GM18907 (cell line): ENCODE measurements around the gene KCNAB1.
"Not testable (repeated sequence)": the region's sequence is repeated elsewhere in the genome, so short reads cannot be mapped to it uniquely, and the experiment has no call there.

Experiments
- ATAC-seq: cut with Tn5 transposase; IDR thresholded peaks from one replicate; pipeline ENCODE4 v1.9.1; 2021; ENCODE audit warnings: mild to moderate bottlenecking, moderate library complexity; ENCODE audit not compliant: unreplicated experiment

KCNAB1 gene

GRCh38 chr3:156135921-156136638, 15.7 kb downstream of the KCNAB1 start:
- no peak for ATAC-seq

GRCh38 chr3:156137397-156137796, 17.0 kb downstream of the KCNAB1 start:
- ATAC-seq: not testable (repeated sequence)

GRCh38 chr3:156140001-156140595, 19.7 kb downstream of the KCNAB1 start:
- no peak for ATAC-seq

GRCh38 chr3:156142702-156143101, 22.3 kb downstream of the KCNAB1 start:
- ATAC-seq: no peak

GRCh38 chr3:156143136-156143535, 22.8 kb downstream of the KCNAB1 start:
- ATAC-seq: no peak

GRCh38 chr3:156144060-156144459, 23.7 kb downstream of the KCNAB1 start:
- ATAC-seq: no peak

GRCh38 chr3:156145866-156146265, 25.5 kb downstream of the KCNAB1 start:
- no peak for ATAC-seq

GRCh38 chr3:156148345-156148945, 28.1 kb downstream of the KCNAB1 start:
- no peak for ATAC-seq

GRCh38 chr3:156148946-156149381, 28.6 kb downstream of the KCNAB1 start:
- ATAC-seq: no peak

- no peak for ATAC-seq
Observed at GRCh38 chr3:156149876-156150275, 29.5 kb downstream of the KCNAB1 start.

- peak; percentile 59 for ATAC-seq
Observed at GRCh38 chr3:156150434-156151066, 30.2 kb downstream of the KCNAB1 start.

- ATAC-seq: peak; percentile 66
Observed at GRCh38 chr3:156151824-156152428, 31.5 kb downstream of the KCNAB1 start.

GRCh38 chr3:156158656-156159295, 38.4 kb downstream of the KCNAB1 start:
- no peak for ATAC-seq

GRCh38 chr3:156160647-156161046, 40.3 kb downstream of the KCNAB1 start:
- ATAC-seq: peak; percentile 79

GRCh38 chr3:156161172-156161571, 40.8 kb downstream of the KCNAB1 start:
- peak; percentile 35 for ATAC-seq

GRCh38 chr3:156163848-156164247, 43.5 kb downstream of the KCNAB1 start:
- no peak for ATAC-seq

- no peak for ATAC-seq
Observed at GRCh38 chr3:156166808-156167207, 46.4 kb downstream of the KCNAB1 start.

- ATAC-seq: no peak
Observed at GRCh38 chr3:156170571-156170970, 50.2 kb downstream of the KCNAB1 start.

GRCh38 chr3:156171281-156172267, 51.2 kb downstream of the KCNAB1 start:
- ATAC-seq: no peak

- peak; percentile 53 for ATAC-seq
Observed at GRCh38 chr3:156172536-156172935, 52.2 kb downstream of the KCNAB1 start.
